Measurements from ENCODE around the gene BCL7A. TPM values are rescaled to one million over a fixed set of nuclear protein-coding genes. Genes with fewer than 3 reads are reported as not detected.
A peak's percentile ranks its signal among the peaks of the same experiment; 100 is the strongest.

BCL7A gene
- polyA plus RNA-seq, 1 of the 3 experiments (the other 2 are of a cell fraction), result 34.0 TPM

DNA sequence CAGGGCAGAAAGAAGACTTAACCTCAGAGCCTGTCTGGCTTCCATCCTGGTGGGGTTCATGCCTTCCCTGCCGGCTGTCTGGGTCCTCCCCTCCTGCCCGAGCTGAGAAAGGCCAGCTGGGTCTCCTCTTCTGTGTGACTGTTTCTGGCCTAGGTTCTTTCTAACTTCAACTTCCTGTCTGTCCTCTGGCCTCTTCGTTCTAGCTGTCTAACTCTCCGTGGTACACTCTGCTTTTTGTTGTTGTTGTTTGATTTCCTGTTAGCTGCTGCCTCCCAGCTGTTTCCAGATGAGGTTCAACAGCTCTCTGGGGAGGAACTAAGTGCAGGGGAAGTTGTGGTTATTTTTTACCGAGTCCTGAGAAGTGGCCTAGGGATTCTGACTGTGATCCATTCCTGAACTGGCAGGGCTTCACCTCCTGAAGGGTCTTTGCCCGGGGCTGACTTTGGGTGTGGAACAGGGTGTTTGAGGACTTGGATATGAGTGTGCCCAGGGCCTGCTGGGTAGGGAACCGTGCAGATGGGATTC is 60.1 kb downstream of the BCL7A start:
- Histone ChIP-seq H3F3A (replicated peaks; ENCODE audit: insufficient read depth) (peaks cover 29% of the 10 kb centered on the region), H2AFZ (ENCODE audit: low read depth) (no peak overlapping the region), H3K4me3 (ENCODE audit: low read depth in 2 of 2, low read length in 1 of 2) (peak overlapping the region; percentile 13 to 74; a peak in 2 of 4 replicates), H4K20me1 (ENCODE audit: insufficient read depth) (peaks cover 29% of the 10 kb centered on the region), H3K79me2 (ENCODE audit: insufficient read depth) (peaks cover 80% of the 10 kb centered on the region), H3K4me2 (peak overlapping the region; percentile 92), H3K9me3 (no peaks in the 10 kb centered on the region), H3K27me3 (ENCODE audit: insufficient read depth) (no peaks in the 10 kb centered on the region), H3K27ac (ENCODE audit: low read depth in 2 of 2, low read length in 1 of 2) (peak overlapping the region; percentile 17 to 84; a peak in 3 of 4 replicates), H3K9ac (peak overlapping the region; percentile 73; the same call in 1 of the 2 replicates), H3K4me1 (ENCODE audit: control insufficient read depth in 1 of 2, insufficient read depth in 2 of 2, low read depth in 1 of 2, low read length in 1 of 2) (peaks cover 15 to 36% of the 10 kb centered on the region in 2 experiments), H3K36me3 (replicated peaks in 1 of 2; ENCODE audit: control insufficient read depth in 1 of 2, insufficient read depth in 2 of 2, low read length in 1 of 2) (peaks cover 9 to 11% of the 10 kb centered on the region in 2 experiments), H3K9me2 (no peaks in the 10 kb centered on the region)
- POLR2A ChIA-PET, result interaction anchor here (1.4 kb wide), 1 partner anchor 16 kb away, joined by 4 read pairs; no protein-coding TSS in a partner anchor
- 39% methylated on average over 7 of the region's 7 CpGs for WGBS (ENCODE audit: low lambda C conversion rate)
- no peak for DNase-seq
- no peak for TF ChIP-seq TCF12 (IDR thresholded peaks at IDR 0.05)
- no peak for TF ChIP-seq FOXM1 (IDR thresholded peaks at IDR 0.05; ENCODE audit: low read depth)
- TF ChIP-seq EP300 (IDR thresholded peaks at IDR 0.05; ENCODE audit: borderline replicate concordance in 1 of 2, low read depth in 1 of 2, low read length in 1 of 2), result no peak
- no peak for TF ChIP-seq MXI1 (IDR thresholded peaks at IDR 0.05; ENCODE audit: low read depth, low read length)
- TF ChIP-seq, protein P1, sequence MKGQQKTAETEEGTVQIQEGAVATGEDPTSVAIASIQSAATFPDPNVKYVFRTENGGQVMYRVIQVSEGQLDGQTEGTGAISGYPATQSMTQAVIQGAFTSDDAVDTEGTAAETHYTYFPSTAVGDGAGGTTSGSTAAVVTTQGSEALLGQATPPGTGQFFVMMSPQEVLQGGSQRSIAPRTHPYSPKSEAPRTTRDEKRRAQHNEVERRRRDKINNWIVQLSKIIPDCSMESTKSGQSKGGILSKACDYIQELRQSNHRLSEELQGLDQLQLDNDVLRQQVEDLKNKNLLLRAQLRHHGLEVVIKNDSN (IDR thresholded peaks at IDR 0.05; ENCODE audit: borderline replicate concordance, low read depth), result no peak
- TF ChIP-seq SIN3A (IDR thresholded peaks at IDR 0.05; ENCODE audit: borderline replicate concordance, low read depth, low read length), result no peak
- no peak for TF ChIP-seq RCOR1 (IDR thresholded peaks at IDR 0.05; ENCODE audit: low read length)
- TF ChIP-seq, protein P2, sequence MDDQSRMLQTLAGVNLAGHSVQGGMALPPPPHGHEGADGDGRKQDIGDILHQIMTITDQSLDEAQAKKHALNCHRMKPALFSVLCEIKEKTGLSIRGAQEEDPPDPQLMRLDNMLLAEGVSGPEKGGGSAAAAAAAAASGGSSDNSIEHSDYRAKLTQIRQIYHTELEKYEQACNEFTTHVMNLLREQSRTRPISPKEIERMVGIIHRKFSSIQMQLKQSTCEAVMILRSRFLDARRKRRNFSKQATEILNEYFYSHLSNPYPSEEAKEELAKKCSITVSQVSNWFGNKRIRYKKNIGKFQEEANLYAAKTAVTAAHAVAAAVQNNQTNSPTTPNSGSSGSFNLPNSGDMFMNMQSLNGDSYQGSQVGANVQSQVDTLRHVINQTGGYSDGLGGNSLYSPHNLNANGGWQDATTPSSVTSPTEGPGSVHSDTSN (IDR thresholded peaks at IDR 0.05), result no peak
- TF ChIP-seq, protein P3, sequence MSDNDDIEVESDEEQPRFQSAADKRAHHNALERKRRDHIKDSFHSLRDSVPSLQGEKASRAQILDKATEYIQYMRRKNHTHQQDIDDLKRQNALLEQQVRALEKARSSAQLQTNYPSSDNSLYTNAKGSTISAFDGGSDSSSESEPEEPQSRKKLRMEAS (IDR thresholded peaks at IDR 0.05; ENCODE audit: low read depth), result no peak
- TF ChIP-seq TAF1 (IDR thresholded peaks at IDR 0.05; ENCODE audit: borderline replicate concordance, low read depth, low read length), result no peak
- TF ChIP-seq CHD2 (IDR thresholded peaks at IDR 0.05; ENCODE audit: low read length, partially characterized antibody), result no peak
- no peak for TF ChIP-seq GABPA (IDR thresholded peaks at IDR 0.05; ENCODE audit: low read depth)
- CTCF ChIA-PET, result interaction anchor here (1.8 to 2.2 kb wide), 3 partner anchors 16 to 42 kb away, joined by 6 to 22 read pairs (median 8); no protein-coding TSS in a partner anchor

DNA sequence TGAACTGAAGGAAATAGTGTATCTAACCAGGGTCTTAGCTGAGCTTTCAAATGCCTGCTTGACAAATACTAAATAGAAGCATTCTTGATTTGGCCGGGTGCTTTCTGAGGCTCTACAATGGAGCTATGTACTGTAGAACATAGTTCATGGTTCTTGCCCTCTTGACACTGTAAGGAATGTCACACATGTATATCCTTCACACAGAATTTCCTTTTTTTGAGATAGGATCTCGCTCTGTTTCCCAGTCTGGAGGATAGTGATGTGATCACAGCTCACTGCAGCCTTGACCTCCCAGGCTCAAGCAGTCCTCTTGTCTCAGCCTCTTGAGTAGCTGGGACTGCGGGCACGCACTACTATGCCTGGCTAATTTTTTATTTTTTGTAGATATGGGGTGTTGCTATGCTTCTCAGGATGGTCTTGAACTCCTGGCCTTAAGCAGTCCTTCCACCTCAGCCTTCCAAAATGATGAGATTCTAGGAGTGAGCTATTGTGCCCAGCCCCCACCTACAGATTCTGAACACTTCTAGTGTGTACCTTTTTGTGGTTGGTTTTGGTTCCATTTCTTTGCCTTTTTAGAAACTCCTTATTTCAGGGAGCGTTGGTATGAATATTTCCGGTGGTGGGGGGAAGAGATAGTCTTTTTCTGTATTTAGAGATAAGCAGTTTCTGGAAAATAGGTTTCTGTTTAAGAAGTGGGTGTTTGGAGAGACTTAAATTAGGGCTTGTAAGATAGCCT is 61.1 kb downstream of the BCL7A start:
- Histone ChIP-seq H3K4me1 (ENCODE audit: control insufficient read depth in 1 of 2, insufficient read depth in 2 of 2, low read depth in 1 of 2, low read length in 1 of 2) (peaks cover 15 to 41% of the 10 kb centered on the region in 2 experiments), H3K4me2 (peak overlapping the region; percentile 92), H3K27me3 (ENCODE audit: insufficient read depth) (no peaks in the 10 kb centered on the region), H2AFZ (ENCODE audit: low read depth) (no peak overlapping the region), H4K20me1 (ENCODE audit: insufficient read depth) (peaks cover 32% of the 10 kb centered on the region), H3K9me3 (no peaks in the 10 kb centered on the region), H3K36me3 (replicated peaks in 1 of 2; ENCODE audit: control insufficient read depth in 1 of 2, insufficient read depth in 2 of 2, low read length in 1 of 2) (peaks cover 9 to 11% of the 10 kb centered on the region in 2 experiments), H3K79me2 (ENCODE audit: insufficient read depth) (peaks cover 90% of the 10 kb centered on the region), H3K4me3 (ENCODE audit: low read depth in 2 of 2, low read length in 1 of 2) (peak overlapping the region in 1 of 2 experiments; percentile 74; a peak in 1 of 4 replicates), H3F3A (replicated peaks; ENCODE audit: insufficient read depth) (peaks cover 29% of the 10 kb centered on the region), H3K27ac (ENCODE audit: low read depth in 2 of 2, low read length in 1 of 2) (peak overlapping the region in 1 of 2 experiments; percentile 84; a peak in 1 of 4 replicates), H3K9ac (0 out of 2 replicates have a peak overlapping the region, but pooled peaks have one; percentile 73), H3K9me2 (no peaks in the 10 kb centered on the region)
- 97% methylated on average over 6 of the region's 6 CpGs for whole genome bisulfite sequencing (ENCODE audit: low lambda C conversion rate)
- TF ChIP-seq NFIC (IDR thresholded peaks at IDR 0.05; ENCODE audit: borderline replicate concordance), result no peak
- TF ChIP-seq, protein P1 (IDR thresholded peaks at IDR 0.05; ENCODE audit: borderline replicate concordance, low read depth), result no peak
- CTCF ChIA-PET, result interaction anchor here (0.8 to 1.8 kb wide), 3 partner anchors 28 to 58 kb away, joined by 3 to 8 read pairs (median 5); no protein-coding TSS in a partner anchor
- no peak for DNase-seq
- POLR2A ChIA-PET, result no interaction called here
